K562 (cell line): ENCODE results near the gene OGFR. TPM values are rescaled to one million over a fixed set of nuclear protein-coding genes. Genes with fewer than 3 reads are reported as not detected.

Experiments used
- BCOR ChIP-seq: fragments of 450-650 bp; IDR thresholded peaks from 2 replicates; pipeline ENCODE4 v1.6.1; 2016
- ESRRA ChIP-seq: fragments of 450-650 bp; IDR thresholded peaks from 2 replicates; pipeline ENCODE4 v1.6.1; 2014; ENCODE audit warnings: low read depth, mild to moderate bottlenecking, moderate library complexity, borderline replicate concordance
- FOXK1 ChIP-seq: sonication (generic); formaldehyde crosslinking; IDR thresholded peaks from 2 replicates; pipeline ENCODE4 v1.8.0; 2022; ENCODE audit warnings: missing genetic modification reagents, mild to moderate bottlenecking, borderline replicate concordance
- FOXK2 ChIP-seq, 2 experiments: fragments of 450-650 bp; IDR thresholded peaks in 1 of 2; conservative IDR thresholded peaks in 1 of 2; 2 replicates each; pipeline ENCODE4 v1.6.1; 2016; ENCODE audit warnings: low read depth in 2 of 2, mild to moderate bottlenecking in 1 of 2
- MBD2 ChIP-seq: sonication (generic); IDR thresholded peaks from 2 replicates; pipeline ENCODE4 v1.6.1; 2016; ENCODE audit warnings: low read depth, borderline replicate concordance
- NFYB ChIP-seq: IDR thresholded peaks from 2 replicates; pipeline ENCODE4 v1.6.1; 2011; ENCODE audit warnings: mild to moderate bottlenecking, moderate library complexity; ENCODE audit not compliant: insufficient read length; ENCODE audit errors: extremely low read depth
- NR4A1 ChIP-seq, 2 experiments: fragments of 250-450 bp in 1 of 2; fragments of 450-650 bp in 1 of 2; sonication (Bioruptor Pico) in 1 of 2; IDR thresholded peaks; 2 replicates each; pipeline versions ENCODE4 v1.4.0 to v1.6.1; 2016 to 2020; ENCODE audit warnings: mild to moderate bottlenecking in 2 of 2, missing compliant biosample characterization in 1 of 2, missing genetic modification characterization in 1 of 2, moderate library complexity in 1 of 2
- PHB2 ChIP-seq: fragments of 450-650 bp; IDR thresholded peaks from 2 replicates; pipeline ENCODE4 v1.6.1; 2017; ENCODE audit warnings: low read depth
- SMAD4 ChIP-seq: fragments of 250-450 bp; sonication (Bioruptor Pico); conservative IDR thresholded peaks from 2 replicates; pipeline ENCODE4 v1.8.0; 2021; ENCODE audit warnings: inconsistent platforms, mild to moderate bottlenecking, moderate library complexity
- ZBTB40 ChIP-seq, 2 experiments: fragments of 450-650 bp in 1 of 2; sonication (generic) in 1 of 2; formaldehyde crosslinking in 1 of 2; IDR thresholded peaks; 2 replicates each; pipeline versions ENCODE4 v1.7.1 to v1.9.0; 2016 to 2022; ENCODE audit warnings: inconsistent platforms in 1 of 2, mild to moderate bottlenecking in 1 of 2, missing genetic modification reagents in 1 of 2
- ZNF217 ChIP-seq: sonication (generic); formaldehyde crosslinking; IDR thresholded peaks from 2 replicates; pipeline ENCODE4 v1.8.0; 2022; ENCODE audit warnings: mild to moderate bottlenecking, missing genetic modification reagents
- ZNF347 ChIP-seq: fragments of 450-650 bp; formaldehyde crosslinking; IDR thresholded peaks from 2 replicates; pipeline ENCODE4 v1.4.0; 2020; ENCODE audit warnings: low read depth, mild to moderate bottlenecking, moderate library complexity
- ZNF592 ChIP-seq: fragments of 450-650 bp; IDR thresholded peaks from 2 replicates; pipeline ENCODE4 v1.6.1; 2017; ENCODE audit warnings: antibody characterized with exemption, mild to moderate bottlenecking
- polyA plus RNA-seq, 8 experiments: library from polyadenylated mRNA; depleted of rRNA in 4 of 8; stranded (reverse) in 5 of 8; unstranded in 3 of 8; fragments of >200 nt; fragmentation: Nextera tagmentation in 2 of 8; fragmentation: Illumina TruSeq in 1 of 8; extraction: Ambion mirVana in 2 of 8; extraction: Trizol in 1 of 8; gene quantifications; 2 replicates each; pipeline versions ENCODE4 v1.2.1 to v1.2.3, GENCODE V29; 2011 to 2014; ENCODE audit warnings: inconsistent platforms in 1 of 8, missing spikeins in 1 of 8
- total RNA-seq, 7 experiments: library from RNA; depleted of rRNA in 6 of 7; stranded (reverse); fragments of >200 nt in 6 of 7; fragmentation: Illumina TruSeq in 2 of 7; extraction: Trizol in 2 of 7; gene quantifications; 2 replicates each; pipeline versions ENCODE4 v1.2.1 to v1.2.3, GENCODE V29; 2011 to 2021; ENCODE audit warnings: low replicate concordance in 1 of 7

Gene OGFR
- total and polyA plus RNA-seq, 9 of the 15 experiments (the other 6 are each of a cell fraction or from before 2014, with no cell fraction given) = 0.39 to 56.3 (median 17.5) TPM

- TF ChIP-seq ZBTB40 (IDR thresholded peaks at IDR 0.05) (peak; percentile 88), ZBTB40 (CRISPR knock-in tag; IDR thresholded peaks at IDR 0.05) (no peak), BCOR (0 out of 2 replicates have a peak, but pooled peaks have one; percentile 4), ZNF217 (CRISPR knock-in tag) (no peak), FOXK1 (no peak), PHB2 (peak; percentile 83), ESRRA (peak; percentile 86), NR4A1 (CRISPR knock-in tag; IDR thresholded peaks at IDR 0.05) (no peak), NR4A1 (tag; IDR thresholded peaks at IDR 0.05) (0 out of 2 replicates have a peak, but pooled peaks have one; percentile 34), FOXK2 (conservative IDR thresholded peaks at IDR 0.05 in 1 of 2, IDR thresholded peaks at IDR 0.05 in 1 of 2; ENCODE audit: low read depth in 2 of 2) (0 out of 4 replicates have a peak, but pooled peaks of 1 of the 2 experiments have one; percentile 55), ZNF347 (CRISPR knock-in tag) (no peak), SMAD4 (CRISPR knock-in tag) (0 out of 2 replicates have a peak, but pooled peaks have one; percentile 21), MBD2 (peak; percentile 27; the same call in 1 of the 2 replicates), ZNF592 (peak; percentile 74), NFYB (no peak)
Measured at GRCh38 chr20:62776692-62777527, 27.7 kb upstream of the OGFR start (continued).
